NT2/D1 (cell line): ENCODE results near the gene TOP3B.

Experiments used
- SUZ12 ChIP-seq: IDR thresholded peaks from 2 replicates; pipeline ENCODE4 v1.6.1; 2011; ENCODE audit not compliant: insufficient read length, insufficient read depth; ENCODE audit errors: extremely low read depth
- YY1 ChIP-seq: IDR thresholded peaks from 2 replicates; pipeline ENCODE4 v1.6.1; 2011; ENCODE audit not compliant: insufficient read length, insufficient read depth
- ZNF274 ChIP-seq: IDR thresholded peaks from 2 replicates; pipeline ENCODE4 v1.6.1; 2011; ENCODE audit warnings: mild to moderate bottlenecking, low read depth, low read length

DNA sequence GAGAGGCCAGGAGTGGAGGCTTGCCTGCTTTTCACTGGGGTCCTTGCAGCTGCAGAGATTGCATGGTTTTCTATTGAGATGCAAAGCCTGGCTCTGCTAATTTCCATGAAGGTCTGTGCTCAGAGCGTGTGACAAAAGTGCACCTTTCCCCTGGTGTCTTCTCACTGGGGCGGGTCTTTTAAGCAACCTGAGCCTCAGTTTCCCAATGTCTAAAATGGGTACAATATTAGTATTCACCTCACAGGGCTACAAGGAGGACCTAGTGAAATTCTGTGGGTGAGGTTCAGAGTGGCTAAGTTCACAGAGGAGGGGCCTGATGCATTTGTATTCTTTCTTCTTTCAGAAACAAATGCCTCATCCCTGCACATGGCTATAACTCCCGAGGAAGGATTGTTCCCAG is 50.2 kb downstream of the TOP3B start:
- TF ChIP-seq ZNF274 (no peak), SUZ12 (no peak), YY1 (no peak)
